Measurements from ENCODE around the gene CA11. TPM values are rescaled to one million over a fixed set of nuclear protein-coding genes. Genes with fewer than 3 reads are reported as not detected.
A peak's percentile ranks its signal among the peaks of the same experiment; 100 is the strongest.

Gene CA11
- total and polyA plus RNA-seq, 9 of the 15 experiments (the other 6 are each of a cell fraction or from before 2014, with no cell fraction given), result 2.9 to 19.9 (median 8.3) TPM

DNA sequence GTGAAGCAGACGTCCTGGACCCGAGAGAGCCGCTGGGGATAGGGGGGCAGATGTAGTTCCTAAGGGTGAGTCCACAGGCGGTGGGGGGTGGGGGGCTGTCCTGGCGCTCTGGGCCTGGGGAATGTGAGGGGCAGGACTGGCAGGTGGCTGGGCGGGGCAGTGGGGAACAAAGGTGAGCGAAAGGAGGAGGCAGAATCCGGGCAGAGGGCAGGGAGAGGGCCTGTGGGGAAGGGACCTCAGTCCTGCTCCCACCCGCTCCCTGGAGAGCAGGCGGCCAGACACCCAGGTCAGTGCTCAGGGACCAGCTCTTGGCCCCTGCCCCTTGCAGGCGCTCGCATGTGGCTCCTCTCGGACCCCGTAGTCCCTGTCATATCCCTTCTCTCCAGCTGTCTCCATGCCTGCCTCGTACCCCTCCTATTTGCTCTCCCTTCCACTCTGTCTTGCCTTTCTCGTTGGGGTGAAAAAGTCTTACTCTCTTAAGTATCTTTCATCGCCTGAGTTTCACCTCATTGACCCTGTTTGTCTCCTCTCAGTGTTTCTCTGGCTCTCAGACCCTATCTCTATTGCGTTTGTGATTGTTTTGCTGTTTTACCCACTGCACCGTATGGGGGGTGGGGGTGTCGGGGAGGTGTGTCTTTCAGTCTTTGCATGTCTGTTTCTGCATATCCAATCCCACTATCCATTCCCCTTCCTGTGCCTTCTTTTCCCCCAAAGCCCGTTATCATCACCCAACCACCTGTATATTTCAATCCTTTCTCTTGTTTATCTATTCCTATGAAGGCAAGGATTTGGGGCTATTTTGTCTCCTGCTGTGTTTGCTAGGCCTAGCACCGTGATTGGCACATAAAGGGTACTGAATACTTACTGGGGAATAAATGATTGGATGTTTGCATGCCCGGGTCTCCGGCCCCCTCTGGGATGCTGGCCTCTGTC is 20.9 kb downstream of the CA11 start (continued):
- no peak for TF ChIP-seq ZNF785 (CRISPR knock-in tag; IDR thresholded peaks at IDR 0.05)
- TF ChIP-seq BRD4 (IDR thresholded peaks at IDR 0.05), result no peak
- no peak for TF ChIP-seq RBM25 (IDR thresholded peaks at IDR 0.05; ENCODE audit: low read depth, low read length, severe bottlenecking)
- TF ChIP-seq CBFA2T3 (IDR thresholded peaks at IDR 0.05), result peak; percentile 76
- no peak for TF ChIP-seq ZNF431 (CRISPR knock-in tag; IDR thresholded peaks at IDR 0.05)
- TF ChIP-seq BCLAF1 (IDR thresholded peaks at IDR 0.05; ENCODE audit: borderline replicate concordance in 1 of 2, control insufficient read depth in 1 of 2, low read depth in 2 of 2, low read length in 1 of 2), result no peak
- TF ChIP-seq SP2 (IDR thresholded peaks at IDR 0.05; ENCODE audit: extremely low read depth, low read depth, low read length, poor library complexity, severe bottlenecking), result no peak
- TF ChIP-seq, protein P1, sequence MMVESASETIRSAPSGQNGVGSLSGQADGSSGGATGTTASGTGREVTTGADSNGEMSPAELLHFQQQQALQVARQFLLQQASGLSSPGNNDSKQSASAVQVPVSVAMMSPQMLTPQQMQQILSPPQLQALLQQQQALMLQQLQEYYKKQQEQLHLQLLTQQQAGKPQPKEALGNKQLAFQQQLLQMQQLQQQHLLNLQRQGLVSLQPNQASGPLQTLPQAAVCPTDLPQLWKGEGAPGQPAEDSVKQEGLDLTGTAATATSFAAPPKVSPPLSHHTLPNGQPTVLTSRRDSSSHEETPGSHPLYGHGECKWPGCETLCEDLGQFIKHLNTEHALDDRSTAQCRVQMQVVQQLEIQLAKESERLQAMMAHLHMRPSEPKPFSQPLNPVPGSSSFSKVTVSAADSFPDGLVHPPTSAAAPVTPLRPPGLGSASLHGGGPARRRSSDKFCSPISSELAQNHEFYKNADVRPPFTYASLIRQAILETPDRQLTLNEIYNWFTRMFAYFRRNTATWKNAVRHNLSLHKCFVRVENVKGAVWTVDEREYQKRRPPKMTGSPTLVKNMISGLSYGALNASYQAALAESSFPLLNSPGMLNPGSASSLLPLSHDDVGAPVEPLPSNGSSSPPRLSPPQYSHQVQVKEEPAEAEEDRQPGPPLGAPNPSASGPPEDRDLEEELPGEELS (CRISPR knock-in tag; IDR thresholded peaks at IDR 0.05; ENCODE audit: borderline replicate concordance), result no peak
- peak; percentile 63 for TF ChIP-seq ARID1B (IDR thresholded peaks at IDR 0.05)
- no peak for TF ChIP-seq ZNF280A (IDR thresholded peaks at IDR 0.05; ENCODE audit: low read depth, partially characterized antibody)
- no peak for TF ChIP-seq SMAD3 (CRISPR knock-in tag; conservative IDR thresholded peaks at IDR 0.05)
- TF ChIP-seq NUFIP1 (IDR thresholded peaks at IDR 0.05; ENCODE audit: partially characterized antibody), result no peak
- TF ChIP-seq, protein P2, sequence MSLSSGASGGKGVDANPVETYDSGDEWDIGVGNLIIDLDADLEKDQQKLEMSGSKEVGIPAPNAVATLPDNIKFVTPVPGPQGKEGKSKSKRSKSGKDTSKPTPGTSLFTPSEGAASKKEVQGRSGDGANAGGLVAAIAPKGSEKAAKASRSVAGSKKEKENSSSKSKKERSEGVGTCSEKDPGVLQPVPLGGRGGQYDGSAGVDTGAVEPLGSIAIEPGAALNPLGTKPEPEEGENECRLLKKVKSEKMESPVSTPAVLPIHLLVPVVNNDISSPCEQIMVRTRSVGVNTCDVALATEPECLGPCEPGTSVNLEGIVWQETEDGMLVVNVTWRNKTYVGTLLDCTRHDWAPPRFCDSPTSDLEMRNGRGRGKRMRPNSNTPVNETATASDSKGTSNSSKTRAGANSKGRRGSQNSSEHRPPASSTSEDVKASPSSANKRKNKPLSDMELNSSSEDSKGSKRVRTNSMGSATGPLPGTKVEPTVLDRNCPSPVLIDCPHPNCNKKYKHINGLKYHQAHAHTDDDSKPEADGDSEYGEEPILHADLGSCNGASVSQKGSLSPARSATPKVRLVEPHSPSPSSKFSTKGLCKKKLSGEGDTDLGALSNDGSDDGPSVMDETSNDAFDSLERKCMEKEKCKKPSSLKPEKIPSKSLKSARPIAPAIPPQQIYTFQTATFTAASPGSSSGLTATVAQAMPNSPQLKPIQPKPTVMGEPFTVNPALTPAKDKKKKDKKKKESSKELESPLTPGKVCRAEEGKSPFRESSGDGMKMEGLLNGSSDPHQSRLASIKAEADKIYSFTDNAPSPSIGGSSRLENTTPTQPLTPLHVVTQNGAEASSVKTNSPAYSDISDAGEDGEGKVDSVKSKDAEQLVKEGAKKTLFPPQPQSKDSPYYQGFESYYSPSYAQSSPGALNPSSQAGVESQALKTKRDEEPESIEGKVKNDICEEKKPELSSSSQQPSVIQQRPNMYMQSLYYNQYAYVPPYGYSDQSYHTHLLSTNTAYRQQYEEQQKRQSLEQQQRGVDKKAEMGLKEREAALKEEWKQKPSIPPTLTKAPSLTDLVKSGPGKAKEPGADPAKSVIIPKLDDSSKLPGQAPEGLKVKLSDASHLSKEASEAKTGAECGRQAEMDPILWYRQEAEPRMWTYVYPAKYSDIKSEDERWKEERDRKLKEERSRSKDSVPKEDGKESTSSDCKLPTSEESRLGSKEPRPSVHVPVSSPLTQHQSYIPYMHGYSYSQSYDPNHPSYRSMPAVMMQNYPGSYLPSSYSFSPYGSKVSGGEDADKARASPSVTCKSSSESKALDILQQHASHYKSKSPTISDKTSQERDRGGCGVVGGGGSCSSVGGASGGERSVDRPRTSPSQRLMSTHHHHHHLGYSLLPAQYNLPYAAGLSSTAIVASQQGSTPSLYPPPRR (CRISPR knock-in tag; IDR thresholded peaks at IDR 0.05; ENCODE audit: borderline replicate concordance), result no peak
- TF ChIP-seq ZNF175 (CRISPR knock-in tag; IDR thresholded peaks at IDR 0.05; ENCODE audit: low read depth), result no peak

Measured in K562 (cell line).